PC-3 (cell line): ENCODE data around the gene SLC8A1. TPM values are rescaled to one million over a fixed set of nuclear protein-coding genes. Genes with fewer than 3 reads are reported as not detected.

Experiments used
- ATAC-seq: fragments of 200-7000 bp; cut with Tn5 transposase; 2 replicates; pipeline ENCODE4 v1.9.1; 2020; ENCODE audit warnings: mild to moderate bottlenecking, moderate library complexity
- BruUV-seq: library from RNA; stranded (reverse); fragments of 400-500 nt; replicated peaks from 2 replicates; lab custom pipeline; 2021; lab: Mats Ljungman, UMichigan
- CTCF ChIA-PET: fragments of 300-600 bp; sonication (Branson Sonifier 250); formaldehyde crosslinking; loops from one replicate; lab custom pipeline; 2022; ENCODE audit warnings: antibody characterized with exemption; lab: Charles Lee
- POLR2A ChIA-PET: fragments of 300-600 bp; sonication (Branson Sonifier 250); formaldehyde crosslinking; loops from one replicate; lab custom pipeline; 2022; ENCODE audit warnings: antibody characterized with exemption; ENCODE audit not compliant: unreplicated experiment; lab: Charles Lee
- DNase-seq: peaks from one replicate; pipeline ENCODE4 v3.0.0-alpha.2; 2015
- H2AFZ ChIP-seq: fragments of 300-600 bp; sonication (generic); 2 replicates; pipeline ENCODE4 v1.6.0; 2016; ENCODE audit warnings: antibody characterized with exemption, low read length
- H3F3A ChIP-seq: fragments of 300-600 bp; sonication (generic); one replicate; pipeline ENCODE4 v1.6.0; 2017; ENCODE audit warnings: antibody characterized with exemption, low read length, control low read depth, mild to moderate bottlenecking; ENCODE audit not compliant: unreplicated experiment
- H3K27ac ChIP-seq: fragments of 300-600 bp; sonication (generic); 2 replicates; pipeline ENCODE4 v1.5.1; 2016; ENCODE audit warnings: mild to moderate bottlenecking, low read length
- H3K27me3 ChIP-seq: fragments of 300-600 bp; sonication (generic); 2 replicates; pipeline ENCODE4 v1.6.1; 2016; ENCODE audit warnings: low read length, mixed read lengths
- H3K36me3 ChIP-seq: fragments of 300-600 bp; sonication (generic); 2 replicates; pipeline ENCODE4 v1.6.1; 2016; ENCODE audit warnings: low read depth, mixed run types, low read length, mixed read lengths
- H3K4me1 ChIP-seq: fragments of 300-600 bp; sonication (generic); 2 replicates; pipeline ENCODE4 v1.5.1; 2016; ENCODE audit warnings: low read length; ENCODE audit not compliant: insufficient read depth
- H3K4me2 ChIP-seq: fragments of 300-600 bp; sonication (generic); 2 replicates; pipeline ENCODE4 v1.6.0; 2016; ENCODE audit warnings: low read length
- H3K4me3 ChIP-seq: fragments of 300-600 bp; sonication (generic); 2 replicates; pipeline ENCODE4 v1.5.1; 2016; ENCODE audit warnings: mild to moderate bottlenecking, low read length, mixed read lengths
- H3K79me2 ChIP-seq: fragments of 300-600 bp; sonication (generic); 2 replicates; pipeline ENCODE4 v1.6.1; 2017; ENCODE audit warnings: low read length, mixed read lengths
- H3K9ac ChIP-seq: fragments of 300-600 bp; sonication (generic); 2 replicates; pipeline ENCODE4 v1.6.0; 2016; ENCODE audit warnings: mild to moderate bottlenecking, low read length
- H3K9me2 ChIP-seq: fragments of 300-600 bp; sonication (generic); replicated peaks from 2 replicates; pipeline ENCODE4 v1.6.1; 2016; ENCODE audit warnings: mixed run types, low read length, mixed read lengths
- H3K9me3 ChIP-seq: fragments of 300-600 bp; sonication (generic); 2 replicates; pipeline ENCODE4 v1.6.1; 2016; ENCODE audit warnings: low read length, mixed read lengths
- H4K20me1 ChIP-seq: fragments of 300-600 bp; sonication (generic); 2 replicates; pipeline ENCODE4 v1.6.1; 2016; ENCODE audit warnings: low read length, mixed read lengths
- CTCF ChIP-seq: fragments of 300-600 bp; sonication (generic); conservative IDR thresholded peaks from 2 replicates; pipeline ENCODE4 v1.5.1; 2017; ENCODE audit warnings: antibody characterized with exemption, low read depth, mild to moderate bottlenecking, low read length
- EZH2 ChIP-seq: fragments of 300-600 bp; sonication (generic); IDR thresholded peaks from one replicate; pipeline ENCODE4 v1.6.1; 2017; ENCODE audit warnings: antibody characterized with exemption, mild to moderate bottlenecking, low read length; ENCODE audit not compliant: unreplicated experiment
- EZH2phosphoT487 ChIP-seq: fragments of 300-600 bp; sonication (generic); IDR thresholded peaks from 2 replicates; pipeline ENCODE4 v1.6.1; 2018; ENCODE audit warnings: mild to moderate bottlenecking, antibody characterized with exemption, low read length, borderline replicate concordance
- intact Hi-C: fragments of 100-400 bp; cut with micrococcal nuclease; formaldehyde crosslinking; loops from 2 replicates; pipeline ENCODE4 v1.9.0; 2023
- total RNA-seq: library from RNA; depleted of rRNA; stranded (reverse); fragments of >200 nt; gene quantifications from 2 replicates; pipeline ENCODE4 v1.2.3, GENCODE V29; 2014

The SLC8A1 gene
- total RNA-seq, 1 experiment from 2014 or later: 1.3 TPM

GRCh38 chr2:40355451-40355850 lies 96.4 kb downstream of the SLC8A1 start:
- DNase-seq (no peak), ATAC-seq (no peak)
- intact Hi-C loops: no loop called here
- Histone ChIP-seq H3K27me3 (no peaks in the 10 kb centered on the region), H3F3A (no peaks in the 10 kb centered on the region), H4K20me1 (no peaks in the 10 kb centered on the region), H3K4me1 (0 out of 2 replicates have a peak, but pooled peaks cover under 1% of the 10 kb centered on the region), H3K9me3 (no peaks in the 10 kb centered on the region), H3K79me2 (no peaks in the 10 kb centered on the region), H3K9me2 (no peaks in the 10 kb centered on the region), H3K27ac (no peak overlapping the region), H3K4me3 (no peak overlapping the region), H2AFZ (no peak overlapping the region), H3K36me3 (no peaks in the 10 kb centered on the region), H3K9ac (no peak overlapping the region), H3K4me2 (no peak overlapping the region)
- POLR2A ChIA-PET: no interaction called here
- CTCF ChIA-PET: no interaction called here
- no TSS peak for BruUV-seq
- TF ChIP-seq EZH2phosphoT487: no peak
- no peak for TF ChIP-seq EZH2
- TF ChIP-seq CTCF: no peak

- no peaks in the 10 kb centered on the region for H3K36me3 ChIP-seq
- no peak overlapping the region for H3K9ac ChIP-seq
- intact Hi-C loops: no loop called here
- CTCF ChIA-PET: no interaction called here
- no peaks in the 10 kb centered on the region for H3K79me2 ChIP-seq
- no peak for DNase-seq
- no TSS peak for BruUV-seq
- no peaks in the 10 kb centered on the region for H3K27me3 ChIP-seq
- ATAC-seq: no peak
- 0 out of 2 replicates have a peak, but pooled peaks cover 3% of the 10 kb centered on the region for H3K4me1 ChIP-seq
- H3K9me2 ChIP-seq: no peaks in the 10 kb centered on the region
- no peak overlapping the region for H3K4me3 ChIP-seq
- H3K27ac ChIP-seq: no peak overlapping the region
- POLR2A ChIA-PET: no interaction called here
- no peaks in the 10 kb centered on the region for H4K20me1 ChIP-seq
- no peak overlapping the region for H3K4me2 ChIP-seq
- no peak overlapping the region for H2AFZ ChIP-seq
- H3F3A ChIP-seq: no peaks in the 10 kb centered on the region
- TF ChIP-seq CTCF (no peak), EZH2phosphoT487 (no peak), EZH2 (no peak)
- H3K9me3 ChIP-seq: no peaks in the 10 kb centered on the region
Measured at GRCh38 chr2:40353231-40353630, 98.7 kb downstream of the SLC8A1 start.

- DNase-seq (no peak), ATAC-seq (no peak)
- ChIA-PET CTCF (no interaction called here), POLR2A (no interaction called here)
- Histone ChIP-seq H3K9me2 (no peaks in the 10 kb centered on the region), H4K20me1 (no peaks in the 10 kb centered on the region), H3K4me1 (0 out of 2 replicates have a peak, but pooled peaks cover 3% of the 10 kb centered on the region), H3K9ac (no peak overlapping the region), H3K4me3 (no peak overlapping the region), H3K27me3 (no peaks in the 10 kb centered on the region), H3K79me2 (no peaks in the 10 kb centered on the region), H3K27ac (no peak overlapping the region), H3K9me3 (no peaks in the 10 kb centered on the region), H3K4me2 (no peak overlapping the region), H2AFZ (no peak overlapping the region), H3K36me3 (no peaks in the 10 kb centered on the region), H3F3A (no peaks in the 10 kb centered on the region)
- BruUV-seq: no TSS peak
- intact Hi-C loops: no loop called here
- TF ChIP-seq CTCF (no peak), EZH2 (no peak), EZH2phosphoT487 (no peak)
Measured at GRCh38 chr2:40352703-40353099, 99.2 kb downstream of the SLC8A1 start.
